H1 (cell line): Measurements from ENCODE around the gene GGT6. TPM values are rescaled to one million over a fixed set of nuclear protein-coding genes. Genes with fewer than 3 reads are reported as not detected.

ENCODE experiments used
- ASH2L ChIP-seq: fragments of 200-600, 300-600 bp; sonication (generic); IDR thresholded peaks from one replicate; pipeline ENCODE4 v1.7.1; 2017; ENCODE audit warnings: low read length
- ATF2 ChIP-seq: IDR thresholded peaks from 2 replicates; pipeline ENCODE4 v1.6.1; 2012; ENCODE audit warnings: low read length, inconsistent platforms
- EGR1 ChIP-seq: IDR thresholded peaks from 2 replicates; pipeline ENCODE4 v1.6.1; 2011; ENCODE audit warnings: low read depth, low read length, borderline replicate concordance
- FOSL1 ChIP-seq: IDR thresholded peaks from 2 replicates; pipeline ENCODE4 v1.6.1; 2011; ENCODE audit warnings: mild to moderate bottlenecking, low read depth, low read length, moderate library complexity; ENCODE audit not compliant: insufficient read depth
- polyA plus RNA-seq, 7 experiments: library from polyadenylated mRNA; depleted of rRNA in 3 of 7; stranded (reverse) in 5 of 7; unstranded in 2 of 7; fragments of >200 nt in 5 of 7; fragments of 200-250 nt in 2 of 7; gene quantifications; 1 replicate in 5 of 7; 2 replicates in 1 of 7; 4 replicates in 1 of 7; pipeline versions ENCODE4 v1.2.1 to v1.2.3, GENCODE V29; 2011 to 2013; ENCODE audit warnings: missing spikeins in 2 of 7, mixed read lengths in 2 of 7
- total RNA-seq: library from RNA; stranded (reverse); fragmentation: NEBNext Ultra II Directional; extraction: Animal tissue kit (Norgen Biotek cat#: 25700); gene quantifications from 2 replicates; pipeline ENCODE4 v1.2.1, GENCODE V29; 2021

The GGT6 gene
- total and polyA plus RNA-seq, 2 of the 8 experiments (the other 6 are each of a cell fraction or from before 2014, with no cell fraction given): 0.18 TPM; not detected in 1

GRCh38 chr17:4549781-4550533, 10.4 kb downstream of the GGT6 start (continued):
- TF ChIP-seq FOSL1 (no peak), ATF2 (no peak), ASH2L (no peak), EGR1 (no peak)
